H1 (cell line): ENCODE data around the gene CCDC28A. TPM values are rescaled to one million over a fixed set of nuclear protein-coding genes. Genes with fewer than 3 reads are reported as not detected.

Experiments
- CHD2 ChIP-seq: IDR thresholded peaks from 2 replicates; pipeline ENCODE4 v1.6.1; 2012; ENCODE audit warnings: low read length, improper control_type of control experiment
- CREB1 ChIP-seq: IDR thresholded peaks from 2 replicates; pipeline ENCODE4 v1.6.1; 2012; ENCODE audit warnings: inconsistent platforms
- CTCF ChIP-seq, 3 experiments: IDR thresholded peaks; 1 replicate in 2 of 3; 2 replicates in 1 of 3; pipeline versions ENCODE4 v1.5.1 to v1.6.1; 2011; ENCODE audit warnings: low read length in 3 of 3, mild to moderate bottlenecking in 3 of 3, inconsistent platforms in 2 of 3, low read depth in 1 of 3, moderate library complexity in 1 of 3; ENCODE audit not compliant: insufficient read depth in 1 of 3; ENCODE audit errors: control extremely low read depth in 1 of 3
- EZH2 ChIP-seq: fragments of 200-600 bp; sonication (generic); IDR thresholded peaks from 2 replicates; pipeline ENCODE4 v1.7.1; 2012; ENCODE audit warnings: low read depth, mild to moderate bottlenecking, moderate library complexity, low read length, inconsistent platforms; ENCODE audit not compliant: severe bottlenecking
- HDAC2 ChIP-seq, 2 experiments: fragments of 300-600 bp in 1 of 2; sonication (generic) in 1 of 2; IDR thresholded peaks; 2 replicates each; pipeline ENCODE4 v1.6.1; 2011 to 2012; ENCODE audit warnings: low read depth in 2 of 2, low read length in 2 of 2, mild to moderate bottlenecking in 2 of 2, moderate library complexity in 2 of 2, borderline replicate concordance in 1 of 2, inconsistent platforms in 1 of 2
- JUND ChIP-seq: IDR thresholded peaks from 2 replicates; pipeline ENCODE4 v1.6.1; 2011; ENCODE audit warnings: mild to moderate bottlenecking, improper control_type of control experiment, low read length
- KDM1A ChIP-seq: fragments of 200-600, 300-600 bp; sonication (generic); IDR thresholded peaks from 2 replicates; pipeline ENCODE4 v1.7.1; 2016; ENCODE audit warnings: mild to moderate bottlenecking, low read length, borderline replicate concordance
- PHF8 ChIP-seq: fragments of 200-600 bp; sonication (generic); conservative IDR thresholded peaks from 2 replicates; pipeline ENCODE4 v1.7.1; 2012; ENCODE audit warnings: low read depth, mild to moderate bottlenecking, inconsistent platforms, low read length, moderate library complexity
- POLR2AphosphoS5 ChIP-seq: IDR thresholded peaks from 2 replicates; pipeline ENCODE4 v1.6.1; 2011; ENCODE audit warnings: low read depth, low read length
- RAD21 ChIP-seq, 2 experiments: IDR thresholded peaks in 1 of 2; conservative IDR thresholded peaks in 1 of 2; 2 replicates each; pipeline ENCODE4 v1.6.1; 2011; ENCODE audit warnings: low read depth in 2 of 2, low read length in 2 of 2, improper control_type of control experiment in 1 of 2, inconsistent platforms in 1 of 2, mild to moderate bottlenecking in 1 of 2, moderate library complexity in 1 of 2
- RXRA ChIP-seq: IDR thresholded peaks from 2 replicates; pipeline ENCODE4 v1.6.1; 2011; ENCODE audit warnings: low read depth, mild to moderate bottlenecking, low read length, moderate library complexity; ENCODE audit not compliant: insufficient read depth
- SIN3A ChIP-seq, 2 experiments: IDR thresholded peaks in 1 of 2; conservative IDR thresholded peaks in 1 of 2; 2 replicates each; pipeline ENCODE4 v1.6.1; 2011 to 2012; ENCODE audit warnings: low read length in 2 of 2, improper control_type of control experiment in 1 of 2, low read depth in 1 of 2, mild to moderate bottlenecking in 1 of 2
- TEAD4 ChIP-seq: IDR thresholded peaks from 2 replicates; pipeline ENCODE4 v1.6.1; 2012; ENCODE audit warnings: low read depth, low read length, inconsistent platforms, mixed read lengths
- polyA plus RNA-seq, 7 experiments: library from polyadenylated mRNA; depleted of rRNA in 3 of 7; stranded (reverse) in 5 of 7; unstranded in 2 of 7; fragments of >200 nt in 5 of 7; fragments of 200-250 nt in 2 of 7; gene quantifications; 1 replicate in 5 of 7; 2 replicates in 1 of 7; 4 replicates in 1 of 7; pipeline versions ENCODE4 v1.2.1 to v1.2.3, GENCODE V29; 2011 to 2013; ENCODE audit warnings: missing spikeins in 2 of 7, mixed read lengths in 2 of 7
- total RNA-seq: library from RNA; stranded (reverse); fragmentation: NEBNext Ultra II Directional; extraction: Animal tissue kit (Norgen Biotek cat#: 25700); gene quantifications from 2 replicates; pipeline ENCODE4 v1.2.1, GENCODE V29; 2021

The CCDC28A gene
- total and polyA plus RNA-seq, 2 of the 8 experiments (the other 6 are each of a cell fraction or from before 2014, with no cell fraction given) = 9.6 to 12.1 TPM

GRCh38 chr6:138800377-138801150, 27.0 kb downstream of the CCDC28A start (continued):
- TF ChIP-seq HDAC2 (IDR thresholded peaks at IDR 0.05; ENCODE audit: borderline replicate concordance in 1 of 2, low read depth in 2 of 2, low read length in 2 of 2) (no peak), JUND (no peak), EZH2 (no peak), CREB1 (no peak), RXRA (0 out of 2 replicates have a peak, but pooled peaks have one; percentile 8), PHF8 (no peak), SIN3A (conservative IDR thresholded peaks at IDR 0.05 in 1 of 2, IDR thresholded peaks at IDR 0.05 in 1 of 2; ENCODE audit: low read depth in 1 of 2, low read length in 2 of 2) (no peak; a peak in 1 of 4 replicates), KDM1A (no peak), CHD2 (no peak), TEAD4 (peak; percentile 79), POLR2AphosphoS5 (no peak), CTCF (IDR thresholded peaks at IDR 0.05; ENCODE audit: control extremely low read depth in 1 of 3, insufficient read depth in 1 of 3, low read depth in 1 of 3, low read length in 3 of 3) (peak; percentile 38 to 69 (median 48)), RAD21 (IDR thresholded peaks at IDR 0.05 in 1 of 2, conservative IDR thresholded peaks at IDR 0.05 in 1 of 2; ENCODE audit: low read depth in 2 of 2, low read length in 2 of 2) (peak; percentile 59 to 72)
- TF ChIP-seq, all 59 proteins: peak for 5
